NB4 (cell line): Measurements from ENCODE around the gene RCCD1.

Experiments
- POLR2A ChIP-seq: IDR thresholded peaks from 2 replicates; pipeline ENCODE4 v1.6.1; 2011; ENCODE audit warnings: mild to moderate bottlenecking; ENCODE audit not compliant: insufficient read length; ENCODE audit errors: extremely low read depth
- TF ChIP-seq, protein P1 (sequence below): IDR thresholded peaks from one replicate; pipeline ENCODE4 v1.5.1; 2012; ENCODE audit warnings: low read depth, low read length
- TF ChIP-seq, protein P2 (sequence below): IDR thresholded peaks from 2 replicates; pipeline ENCODE4 v1.6.1; 2011; ENCODE audit warnings: low read depth, low read length

DNA sequence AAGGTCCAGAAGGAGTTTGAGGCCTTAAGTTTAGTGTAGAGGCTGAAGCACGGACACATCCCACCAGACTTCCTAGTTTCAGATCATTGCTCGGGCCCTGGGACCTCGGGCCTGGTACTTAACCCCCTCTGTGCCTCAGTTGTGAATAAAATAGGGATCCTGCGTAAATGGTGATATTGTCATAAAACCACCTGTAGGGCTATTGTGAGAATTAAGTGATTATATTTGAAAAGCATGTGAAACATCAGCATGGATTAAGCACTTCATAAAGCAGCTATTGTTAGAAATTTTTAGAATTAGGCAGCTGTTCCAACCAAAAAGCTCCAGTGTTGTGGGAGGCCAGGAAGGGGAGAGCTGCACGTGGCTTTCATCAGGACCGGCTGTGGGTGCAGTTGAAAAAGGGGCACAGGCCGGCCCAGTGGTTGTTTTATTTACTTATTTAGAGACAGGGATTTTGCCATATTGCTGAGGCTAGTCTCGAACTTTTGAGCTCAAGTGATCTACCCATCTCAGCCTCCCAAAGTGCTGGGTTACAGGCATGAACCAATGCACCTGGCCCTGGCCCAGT, 4.4 kb downstream of the RCCD1 start:
- no peak for TF ChIP-seq POLR2A
- TF ChIP-seq, protein P1, sequence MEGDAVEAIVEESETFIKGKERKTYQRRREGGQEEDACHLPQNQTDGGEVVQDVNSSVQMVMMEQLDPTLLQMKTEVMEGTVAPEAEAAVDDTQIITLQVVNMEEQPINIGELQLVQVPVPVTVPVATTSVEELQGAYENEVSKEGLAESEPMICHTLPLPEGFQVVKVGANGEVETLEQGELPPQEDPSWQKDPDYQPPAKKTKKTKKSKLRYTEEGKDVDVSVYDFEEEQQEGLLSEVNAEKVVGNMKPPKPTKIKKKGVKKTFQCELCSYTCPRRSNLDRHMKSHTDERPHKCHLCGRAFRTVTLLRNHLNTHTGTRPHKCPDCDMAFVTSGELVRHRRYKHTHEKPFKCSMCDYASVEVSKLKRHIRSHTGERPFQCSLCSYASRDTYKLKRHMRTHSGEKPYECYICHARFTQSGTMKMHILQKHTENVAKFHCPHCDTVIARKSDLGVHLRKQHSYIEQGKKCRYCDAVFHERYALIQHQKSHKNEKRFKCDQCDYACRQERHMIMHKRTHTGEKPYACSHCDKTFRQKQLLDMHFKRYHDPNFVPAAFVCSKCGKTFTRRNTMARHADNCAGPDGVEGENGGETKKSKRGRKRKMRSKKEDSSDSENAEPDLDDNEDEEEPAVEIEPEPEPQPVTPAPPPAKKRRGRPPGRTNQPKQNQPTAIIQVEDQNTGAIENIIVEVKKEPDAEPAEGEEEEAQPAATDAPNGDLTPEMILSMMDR, result no peak
- TF ChIP-seq, protein P2, sequence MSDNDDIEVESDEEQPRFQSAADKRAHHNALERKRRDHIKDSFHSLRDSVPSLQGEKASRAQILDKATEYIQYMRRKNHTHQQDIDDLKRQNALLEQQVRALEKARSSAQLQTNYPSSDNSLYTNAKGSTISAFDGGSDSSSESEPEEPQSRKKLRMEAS, result no peak
